H1 (cell line): ENCODE data around the gene SYPL1. TPM values are rescaled to one million over a fixed set of nuclear protein-coding genes. Genes with fewer than 3 reads are reported as not detected.

Source experiments
- POU5F1 ChIP-seq: IDR thresholded peaks from 2 replicates; pipeline ENCODE4 v1.6.1; 2011; ENCODE audit warnings: low read depth, mild to moderate bottlenecking, low read length, moderate library complexity
- polyA plus RNA-seq, 7 experiments: library from polyadenylated mRNA; depleted of rRNA in 3 of 7; stranded (reverse) in 5 of 7; unstranded in 2 of 7; fragments of >200 nt in 5 of 7; fragments of 200-250 nt in 2 of 7; gene quantifications; 1 replicate in 5 of 7; 2 replicates in 1 of 7; 4 replicates in 1 of 7; pipeline versions ENCODE4 v1.2.1 to v1.2.3, GENCODE V29; 2011 to 2013; ENCODE audit warnings: missing spikeins in 2 of 7, mixed read lengths in 2 of 7
- total RNA-seq: library from RNA; stranded (reverse); fragmentation: NEBNext Ultra II Directional; extraction: Animal tissue kit (Norgen Biotek cat#: 25700); gene quantifications from 2 replicates; pipeline ENCODE4 v1.2.1, GENCODE V29; 2021

The SYPL1 gene
- total and polyA plus RNA-seq, 2 of the 8 experiments (the other 6 are each of a cell fraction or from before 2014, with no cell fraction given): 44.9 to 57.7 TPM

GRCh38 chr7:106047818-106048705 is 64.0 kb downstream of the SYPL1 start (continued):
- TF ChIP-seq POU5F1: no peak
